Fibroblast of pulmonary artery (primary cell): ENCODE measurements around the gene RIMKLB.

Experiments used
- DNase-seq: peaks from one replicate; pipeline ENCODE4 v3.0.0-alpha.2; 2010; ENCODE audit warnings: low read depth
- H3K4me3 ChIP-seq: replicated peaks from 2 replicates; pipeline ENCODE4 v1.5.1; 2011; ENCODE audit warnings: low read depth, mild to moderate bottlenecking, control low read depth, low read length, moderate library complexity
- CTCF ChIP-seq: IDR thresholded peaks from 2 replicates; pipeline ENCODE4 v1.5.1; 2011; ENCODE audit warnings: mild to moderate bottlenecking, control low read depth, low read length, inconsistent platforms; ENCODE audit errors: missing control alignments

Gene RIMKLB

GRCh38 chr12:8831116-8831515 lies 133.3 kb downstream of the RIMKLB start:
- no peak overlapping the region for H3K4me3 ChIP-seq
- no peak for DNase-seq
- TF ChIP-seq CTCF, result no peak

- no peak overlapping the region for H3K4me3 ChIP-seq
- DNase-seq, result no peak
- TF ChIP-seq CTCF, result no peak
These were observed 134.7 kb downstream of the RIMKLB start for GRCh38 chr12:8832500-8832899.
